H9 (cell line): ENCODE data around the gene BAZ1B. TPM values are rescaled to one million over a fixed set of nuclear protein-coding genes. Genes with fewer than 3 reads are reported as not detected.

Source experiments
- DNase-seq: peaks from one replicate; pipeline ENCODE4 v3.0.0-alpha.2; 2017
- H2AFZ ChIP-seq: one replicate; pipeline ENCODE4 v1.6.1; 2013; ENCODE audit warnings: mild to moderate bottlenecking, low read length, control low read depth, moderate library complexity
- H2AK5ac ChIP-seq: 2 replicates; pipeline ENCODE4 v1.6.1; 2013; ENCODE audit warnings: low read length, control low read depth, mixed read lengths; ENCODE audit not compliant: insufficient read length
- H2BK120ac ChIP-seq: one replicate; pipeline ENCODE4 v1.6.1; 2013; ENCODE audit warnings: low read depth, mild to moderate bottlenecking, low read length, control low read depth, inconsistent platforms; ENCODE audit not compliant: poor library complexity, severe bottlenecking
- H2BK12ac ChIP-seq: 2 replicates; pipeline ENCODE4 v1.6.1; 2013; ENCODE audit warnings: low read length, control low read depth, mixed read lengths, low read depth; ENCODE audit not compliant: insufficient read length
- H2BK15ac ChIP-seq: 2 replicates; pipeline ENCODE4 v1.6.1; 2013; ENCODE audit warnings: low read depth, low read length, control low read depth
- H2BK20ac ChIP-seq: one replicate; pipeline ENCODE4 v1.6.1; 2013; ENCODE audit warnings: low read depth, mild to moderate bottlenecking, low read length, control low read depth, inconsistent platforms; ENCODE audit not compliant: poor library complexity, severe bottlenecking
- H2BK5ac ChIP-seq: 2 replicates; pipeline ENCODE4 v1.6.1; 2013; ENCODE audit warnings: low read length, control low read depth, mixed read lengths; ENCODE audit not compliant: insufficient read length
- H3K14ac ChIP-seq: 2 replicates; pipeline ENCODE4 v1.6.1; 2013; ENCODE audit warnings: low read length, control low read depth; ENCODE audit not compliant: insufficient read depth
- H3K18ac ChIP-seq: 2 replicates; pipeline ENCODE4 v1.6.1; 2013; ENCODE audit warnings: low read depth, mild to moderate bottlenecking, mixed read lengths, low read length, control low read depth; ENCODE audit not compliant: insufficient read length
- H3K23ac ChIP-seq: 2 replicates; pipeline ENCODE4 v1.6.1; 2013; ENCODE audit warnings: low read length, control low read depth, mixed read lengths, low read depth; ENCODE audit not compliant: insufficient read length
- H3K23me2 ChIP-seq: 2 replicates; pipeline ENCODE4 v1.6.1; 2013; ENCODE audit warnings: low read depth, mild to moderate bottlenecking, mixed read lengths, low read length, control low read depth; ENCODE audit not compliant: insufficient read length, poor library complexity, severe bottlenecking
- H3K27ac ChIP-seq: 2 replicates; pipeline ENCODE4 v1.5.1; 2013; ENCODE audit warnings: low read length, control low read depth, mixed read lengths, low read depth; ENCODE audit not compliant: insufficient read length
- H3K27me3 ChIP-seq: 2 replicates; pipeline ENCODE4 v1.6.1; 2013; ENCODE audit warnings: low read length, control low read depth, inconsistent platforms; ENCODE audit not compliant: insufficient read depth
- H3K4ac ChIP-seq: 2 replicates; pipeline ENCODE4 v1.6.1; 2013; ENCODE audit warnings: low read depth, mild to moderate bottlenecking, control low read depth, inconsistent platforms, low read length, moderate library complexity
- H3K4me1 ChIP-seq: 2 replicates; pipeline ENCODE4 v1.6.1; 2013; ENCODE audit warnings: low read length, control low read depth, inconsistent platforms; ENCODE audit not compliant: insufficient read depth
- H3K4me2 ChIP-seq: 2 replicates; pipeline ENCODE4 v1.6.1; 2013; ENCODE audit warnings: low read length, control low read depth, mixed read lengths; ENCODE audit not compliant: insufficient read length, insufficient read depth
- H3K56ac ChIP-seq: 2 replicates; pipeline ENCODE4 v1.6.1; 2013; ENCODE audit warnings: low read depth, mild to moderate bottlenecking, mixed read lengths, low read length, control low read depth; ENCODE audit not compliant: insufficient read length
- H3K79me1 ChIP-seq: 2 replicates; pipeline ENCODE4 v1.6.1; 2013; ENCODE audit warnings: low read depth, mild to moderate bottlenecking, moderate library complexity, low read length, control low read depth, inconsistent platforms; ENCODE audit not compliant: insufficient read depth, poor library complexity, severe bottlenecking
- H3K79me2 ChIP-seq: 2 replicates; pipeline ENCODE4 v1.6.1; 2013; ENCODE audit warnings: low read length, control low read depth, inconsistent platforms; ENCODE audit not compliant: insufficient read depth
- H3K9ac ChIP-seq: 2 replicates; pipeline ENCODE4 v1.6.1; 2013; ENCODE audit warnings: low read length, control low read depth, mixed read lengths; ENCODE audit not compliant: insufficient read length; ENCODE audit errors: extremely low read depth
- H3K9me3 ChIP-seq: one replicate; pipeline ENCODE4 v1.6.1; 2013; ENCODE audit warnings: low read depth, low read length, inconsistent platforms; ENCODE audit not compliant: control insufficient read depth
- H3T11ph ChIP-seq: one replicate; pipeline ENCODE4 v1.6.1; 2013; ENCODE audit warnings: mild to moderate bottlenecking, low read length, control low read depth, inconsistent platforms
- H4K20me1 ChIP-seq: one replicate; pipeline ENCODE4 v1.6.1; 2013; ENCODE audit not compliant: control insufficient read depth, insufficient read length, insufficient read depth
- H4K5ac ChIP-seq: 2 replicates; pipeline ENCODE4 v1.6.1; 2013; ENCODE audit warnings: low read depth, mild to moderate bottlenecking, mixed read lengths, low read length, control low read depth; ENCODE audit not compliant: insufficient read length
- H4K8ac ChIP-seq: replicated peaks from 2 replicates; pipeline ENCODE4 v1.6.1; 2013; ENCODE audit warnings: low read length, control low read depth, mixed read lengths, low read depth; ENCODE audit not compliant: insufficient read length
- H4K91ac ChIP-seq: 2 replicates; pipeline ENCODE4 v1.6.1; 2013; ENCODE audit warnings: low read depth, mild to moderate bottlenecking, moderate library complexity, mixed read lengths, low read length, control low read depth; ENCODE audit not compliant: insufficient read length
- H3K27ac Mint-ChIP-seq, 3 experiments: 2 replicates in 2 of 3; 3 replicates in 1 of 3; pipeline ENCODE4 v1.8.0; 2020 to 2021; ENCODE audit warnings: mixed read lengths in 3 of 3, mild to moderate bottlenecking in 1 of 3, moderate library complexity in 1 of 3
- H3K27me3 Mint-ChIP-seq: 2 replicates; pipeline ENCODE4 v1.8.0; 2021; ENCODE audit warnings: low read depth, mild to moderate bottlenecking, moderate library complexity, mixed read lengths
- H3K36me3 Mint-ChIP-seq, 3 experiments: 2 replicates in 2 of 3; 3 replicates in 1 of 3; pipeline ENCODE4 v1.8.0; 2020 to 2021; ENCODE audit warnings: low read depth in 3 of 3, mixed read lengths in 3 of 3; ENCODE audit not compliant: insufficient read depth in 1 of 3
- H3K4me1 Mint-ChIP-seq, 2 experiments: 2 replicates each; pipeline ENCODE4 v1.8.0; 2020; ENCODE audit warnings: mixed read lengths in 2 of 2
- H3K4me3 Mint-ChIP-seq, 2 experiments: 2 replicates in 1 of 2; 3 replicates in 1 of 2; pipeline ENCODE4 v1.8.0; 2020 to 2021; ENCODE audit warnings: mild to moderate bottlenecking in 2 of 2, mixed read lengths in 2 of 2, moderate library complexity in 1 of 2
- H3K9me3 Mint-ChIP-seq, 2 experiments: 2 replicates in 1 of 2; 3 replicates in 1 of 2; pipeline ENCODE4 v1.8.0; 2020; ENCODE audit warnings: mild to moderate bottlenecking in 2 of 2, mixed read lengths in 2 of 2, moderate library complexity in 1 of 2
- CTCF ChIP-seq: fragments of 200-600 bp; sonication (generic); conservative IDR thresholded peaks from 3 replicates; pipeline ENCODE4 v1.8.0; 2021; ENCODE audit warnings: antibody characterized with exemption, mild to moderate bottlenecking
- WGBS: extraction: QIAGEN DNeasy Blood & Tissue Kit; methylation state at CpG from one replicate; pipeline ENCODE4 v1.1.7; 2013; ENCODE audit warnings: missing lambda C conversion rate, low lambda C conversion rate, mixed read lengths; ENCODE audit not compliant: insufficient read length; ENCODE audit errors: extremely low coverage; 5-methylcytosine and 5-hydroxymethylcytosine counted together
- total RNA-seq: library from RNA; stranded (reverse); gene quantifications from 2 replicates; pipeline ENCODE4 v1.2.1, GENCODE V29; 2021

BAZ1B gene
- total RNA-seq, 1 experiment from 2014 or later = 96.4 TPM

GRCh38 chr7:73435471-73436009 lies 86.6 kb downstream of the BAZ1B start:
- no peak overlapping the region for H3T11ph ChIP-seq
- no CpG with 5 or more reads among the region's 28 CpGs for WGBS

More at GRCh38 chr7:73435471-73436009, 86.6 kb downstream of the BAZ1B start:
- Histone ChIP-seq H2AK5ac (no peak overlapping the region), H3K23me2 (no peaks in the 10 kb centered on the region), H3K27me3 (no peaks in the 10 kb centered on the region; the same call in 1 of the 2 replicates), H3K9ac (no peak overlapping the region), H3K4me1 (no peaks in the 10 kb centered on the region), H2BK5ac (no peak overlapping the region), H3K18ac (no peak overlapping the region), H3K4ac (no peak overlapping the region), H3K79me2 (no peaks in the 10 kb centered on the region), H3K23ac (no peak overlapping the region), H4K5ac (no peak overlapping the region), H3K27ac (no peak overlapping the region), H3K79me1 (no peaks in the 10 kb centered on the region), H3K4me2 (no peak overlapping the region), H2BK20ac (no peak overlapping the region), H3K14ac (no peak overlapping the region), H4K8ac (no peak overlapping the region), H2BK15ac (no peak overlapping the region), H3K56ac (no peak overlapping the region), H2BK12ac (no peak overlapping the region), H2BK120ac (no peak overlapping the region), H4K91ac (no peak overlapping the region), H3K9me3 (no peaks in the 10 kb centered on the region), H4K20me1 (no peaks in the 10 kb centered on the region), H2AFZ (no peak overlapping the region)
- peaks cover 0 to 8% of the 10 kb centered on the region in 2 experiments; a peak in 3 of 4 replicates for H3K4me1 Mint-ChIP-seq
- H3K27ac Mint-ChIP-seq = no peak overlapping the region
- no peak overlapping the region for H3K4me3 Mint-ChIP-seq
- no peak for DNase-seq
- TF ChIP-seq CTCF = no peak
- peaks cover 7 to 17% (median 16%) of the 10 kb centered on the region in 3 experiments; a peak in 6 of 7 replicates for H3K36me3 Mint-ChIP-seq
- peaks cover 17% of the 10 kb centered on the region for H3K27me3 Mint-ChIP-seq
- H3K9me3 Mint-ChIP-seq = peaks cover 0 to 3% of the 10 kb centered on the region in 2 experiments; a peak in 2 of 5 replicates
